Thoracic aorta (tissue), 2 donors: ENCODE data around the gene CLRN3. TPM values are rescaled to one million over a fixed set of nuclear protein-coding genes. Genes with fewer than 3 reads are reported as not detected.

Source experiments
- ATAC-seq: fragments of 150-250 bp; one replicate; pipeline ENCODE4 v1.8.0; 2017; ENCODE audit warnings: low read depth; ENCODE audit not compliant: insufficient number of reproducible peaks, low FRiP score
- DNase-seq: peaks from one replicate; pipeline ENCODE4 v3.0.0-alpha.2; 2020; ENCODE audit warnings: low spot score
- H3K27ac ChIP-seq, 2 donors: fragments of 200-600 bp; sonication (generic); 1 replicate in 1 of 2; 2 replicates in 1 of 2; pipeline ENCODE4 v1.5.1; 2016; ENCODE audit warnings: mild to moderate bottlenecking in 2 of 2, moderate library complexity in 2 of 2
- H3K27me3 ChIP-seq: fragments of 200-600 bp; sonication (generic); replicated peaks from 2 replicates; pipeline ENCODE4 v1.6.0; 2016; ENCODE audit warnings: mild to moderate bottlenecking; ENCODE audit not compliant: insufficient read depth
- H3K36me3 ChIP-seq: fragments of 200-600 bp; sonication (generic); one replicate; pipeline ENCODE4 v1.5.1; 2016
- H3K4me1 ChIP-seq, 2 donors: fragments of 200-600 bp; sonication (generic); 1 replicate in 1 of 2; 2 replicates in 1 of 2; pipeline versions ENCODE4 v1.5.1 to v1.6.0; 2016; ENCODE audit warnings: low read depth in 2 of 2, mild to moderate bottlenecking in 1 of 2; ENCODE audit not compliant: control insufficient read depth in 1 of 2
- H3K4me3 ChIP-seq: fragments of 200-600 bp; sonication (generic); 2 replicates; pipeline ENCODE4 v1.5.1; 2016; ENCODE audit warnings: mild to moderate bottlenecking
- H3K9me3 ChIP-seq: fragments of 200-600 bp; sonication (generic); 2 replicates; pipeline ENCODE4 v1.5.1; 2016
- total RNA-seq, 2 donors: library from RNA; depleted of rRNA; stranded (reverse); fragments of >200 nt; gene quantifications; one replicate each; pipeline versions ENCODE4 v1.1.0 to v1.2.3, GENCODE V29; 2016
- TF ChIP-seq, protein P1 (sequence below): fragments of 200-600 bp; sonication (generic); IDR thresholded peaks from one replicate; pipeline ENCODE4 v1.5.1; 2019; ENCODE audit warnings: antibody characterized with exemption

Gene CLRN3
- total RNA-seq, 2 donors from 2014 or later: not detected

DNA sequence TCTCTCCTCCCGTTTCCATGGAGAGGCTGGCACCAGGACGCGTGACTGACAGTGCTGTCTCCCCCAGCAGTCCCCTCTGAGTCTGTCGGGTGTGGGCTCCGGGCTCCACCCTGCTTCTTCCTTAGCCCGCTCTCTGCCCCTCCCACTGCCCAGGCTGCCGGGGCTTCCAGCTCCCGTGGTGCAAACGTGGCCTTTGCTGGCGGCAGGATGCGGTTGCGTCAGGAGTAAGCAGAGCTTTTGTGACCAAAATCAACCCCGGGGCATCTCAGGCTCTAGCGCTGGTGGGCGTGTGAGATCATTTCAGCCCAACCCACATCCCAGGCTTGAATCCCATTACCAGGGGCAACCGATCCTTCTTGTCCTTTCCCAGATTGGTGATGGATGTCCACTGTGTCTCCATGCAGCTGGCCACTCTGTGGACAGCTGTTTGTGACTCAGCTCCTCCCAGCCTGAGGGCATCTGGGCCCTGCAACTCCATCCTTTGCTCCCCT lies 42.4 kb upstream of the CLRN3 start:
- Histone ChIP-seq H3K27me3 (no peaks in the 10 kb centered on the region), H3K4me1 (no peaks in the 10 kb centered on the region), H3K9me3 (no peaks in the 10 kb centered on the region), H3K4me3 (no peak overlapping the region), H3K36me3 (no peaks in the 10 kb centered on the region), H3K27ac (no peak overlapping the region)
- TF ChIP-seq, protein P1, sequence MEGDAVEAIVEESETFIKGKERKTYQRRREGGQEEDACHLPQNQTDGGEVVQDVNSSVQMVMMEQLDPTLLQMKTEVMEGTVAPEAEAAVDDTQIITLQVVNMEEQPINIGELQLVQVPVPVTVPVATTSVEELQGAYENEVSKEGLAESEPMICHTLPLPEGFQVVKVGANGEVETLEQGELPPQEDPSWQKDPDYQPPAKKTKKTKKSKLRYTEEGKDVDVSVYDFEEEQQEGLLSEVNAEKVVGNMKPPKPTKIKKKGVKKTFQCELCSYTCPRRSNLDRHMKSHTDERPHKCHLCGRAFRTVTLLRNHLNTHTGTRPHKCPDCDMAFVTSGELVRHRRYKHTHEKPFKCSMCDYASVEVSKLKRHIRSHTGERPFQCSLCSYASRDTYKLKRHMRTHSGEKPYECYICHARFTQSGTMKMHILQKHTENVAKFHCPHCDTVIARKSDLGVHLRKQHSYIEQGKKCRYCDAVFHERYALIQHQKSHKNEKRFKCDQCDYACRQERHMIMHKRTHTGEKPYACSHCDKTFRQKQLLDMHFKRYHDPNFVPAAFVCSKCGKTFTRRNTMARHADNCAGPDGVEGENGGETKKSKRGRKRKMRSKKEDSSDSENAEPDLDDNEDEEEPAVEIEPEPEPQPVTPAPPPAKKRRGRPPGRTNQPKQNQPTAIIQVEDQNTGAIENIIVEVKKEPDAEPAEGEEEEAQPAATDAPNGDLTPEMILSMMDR: no peak
- DNase-seq (no peak), ATAC-seq (no peak)

DNA sequence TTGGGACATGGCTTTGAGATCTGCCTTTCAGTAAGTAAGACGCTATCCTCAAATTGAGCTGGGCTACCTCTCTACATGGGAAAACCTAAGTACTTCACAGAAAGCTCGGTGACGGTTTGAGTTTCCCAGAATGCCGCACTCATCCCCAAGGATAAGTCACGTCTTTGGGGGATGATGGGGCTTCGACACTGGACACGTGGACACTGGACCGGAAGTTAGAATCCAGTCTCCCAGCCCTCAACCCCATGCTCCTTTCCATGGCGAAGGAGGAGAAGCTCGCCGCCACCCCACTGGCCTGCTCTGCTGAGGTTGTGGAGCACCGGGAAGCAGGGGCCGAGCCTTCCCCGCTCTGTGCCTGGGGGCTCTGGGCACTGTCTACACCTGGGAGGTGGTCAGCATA lies 41.6 kb upstream of the CLRN3 start:
- H3K36me3 ChIP-seq: no peaks in the 10 kb centered on the region
- no peaks in the 10 kb centered on the region for H3K9me3 ChIP-seq
- H3K4me1 ChIP-seq: no peaks in the 10 kb centered on the region
- H3K27me3 ChIP-seq: no peaks in the 10 kb centered on the region
- TF ChIP-seq, protein P1: no peak
- DNase-seq: no peak
- no peak overlapping the region for H3K4me3 ChIP-seq
- no peak for ATAC-seq
- no peak overlapping the region for H3K27ac ChIP-seq

DNA sequence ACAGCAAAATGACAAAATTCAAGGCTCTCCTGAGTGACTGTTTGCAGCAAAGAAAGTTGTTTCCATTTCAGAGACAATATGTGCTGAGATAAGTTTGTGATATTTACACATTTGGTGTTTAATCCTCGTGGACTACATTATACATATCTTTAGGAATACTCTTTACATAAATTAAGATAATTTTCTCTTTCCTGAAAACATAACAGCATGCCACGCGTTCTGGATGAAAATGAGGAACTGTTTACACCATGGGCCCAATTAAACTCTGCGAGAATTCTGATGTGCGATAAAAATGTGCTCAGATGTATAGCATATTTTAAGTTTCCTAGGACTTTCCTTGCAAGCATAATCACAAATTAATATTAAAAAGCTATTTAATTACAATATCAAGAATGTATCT lies 40.5 kb upstream of the CLRN3 start:
- Histone ChIP-seq H3K27ac (no peak overlapping the region), H3K36me3 (no peaks in the 10 kb centered on the region), H3K4me3 (no peak overlapping the region), H3K9me3 (no peaks in the 10 kb centered on the region), H3K4me1 (no peaks in the 10 kb centered on the region), H3K27me3 (no peaks in the 10 kb centered on the region)
- ATAC-seq (no peak), DNase-seq (no peak)
- TF ChIP-seq, protein P1: no peak

DNA sequence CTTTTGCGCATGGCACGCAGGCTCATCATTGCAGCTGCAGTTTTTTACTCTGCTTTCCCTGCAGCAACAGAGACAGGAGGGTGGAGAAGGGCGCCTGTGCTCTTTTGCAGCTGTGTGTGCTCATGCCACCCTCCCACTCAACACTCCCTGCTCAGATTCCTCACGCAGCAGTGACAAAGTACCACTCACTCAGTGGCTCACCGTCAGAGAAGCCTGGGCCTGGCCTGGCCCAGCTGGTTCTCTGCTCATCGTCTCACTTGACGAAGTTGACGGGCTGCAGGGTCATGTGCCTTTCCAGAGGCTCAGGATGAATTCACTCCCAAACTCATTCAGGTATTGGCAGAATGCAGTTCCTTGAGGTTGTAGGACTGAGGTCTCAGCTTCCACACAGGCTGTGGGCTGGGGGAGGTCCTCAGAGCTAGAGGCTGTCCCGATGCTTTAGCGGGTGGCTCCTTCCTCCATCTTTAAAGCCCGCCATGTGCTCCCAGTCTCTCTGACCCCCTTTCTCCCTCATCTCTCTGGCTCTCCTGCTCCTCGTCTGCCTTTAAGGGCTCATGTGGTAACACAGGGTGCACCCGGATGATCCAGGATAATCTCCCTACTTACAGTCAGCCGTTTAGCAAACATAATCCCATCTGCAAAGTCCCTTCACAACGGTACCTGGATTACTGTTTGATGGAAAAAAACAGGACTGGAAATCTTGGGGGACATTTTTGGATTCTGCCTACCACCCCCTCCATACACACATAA lies 40.0 kb upstream of the CLRN3 start:
- Histone ChIP-seq H3K27ac (no peak overlapping the region), H3K9me3 (no peaks in the 10 kb centered on the region), H3K4me1 (no peaks in the 10 kb centered on the region), H3K27me3 (no peaks in the 10 kb centered on the region), H3K36me3 (no peaks in the 10 kb centered on the region), H3K4me3 (no peak overlapping the region)
- ATAC-seq (no peak), DNase-seq (no peak)
- TF ChIP-seq, protein P1: no peak

DNA sequence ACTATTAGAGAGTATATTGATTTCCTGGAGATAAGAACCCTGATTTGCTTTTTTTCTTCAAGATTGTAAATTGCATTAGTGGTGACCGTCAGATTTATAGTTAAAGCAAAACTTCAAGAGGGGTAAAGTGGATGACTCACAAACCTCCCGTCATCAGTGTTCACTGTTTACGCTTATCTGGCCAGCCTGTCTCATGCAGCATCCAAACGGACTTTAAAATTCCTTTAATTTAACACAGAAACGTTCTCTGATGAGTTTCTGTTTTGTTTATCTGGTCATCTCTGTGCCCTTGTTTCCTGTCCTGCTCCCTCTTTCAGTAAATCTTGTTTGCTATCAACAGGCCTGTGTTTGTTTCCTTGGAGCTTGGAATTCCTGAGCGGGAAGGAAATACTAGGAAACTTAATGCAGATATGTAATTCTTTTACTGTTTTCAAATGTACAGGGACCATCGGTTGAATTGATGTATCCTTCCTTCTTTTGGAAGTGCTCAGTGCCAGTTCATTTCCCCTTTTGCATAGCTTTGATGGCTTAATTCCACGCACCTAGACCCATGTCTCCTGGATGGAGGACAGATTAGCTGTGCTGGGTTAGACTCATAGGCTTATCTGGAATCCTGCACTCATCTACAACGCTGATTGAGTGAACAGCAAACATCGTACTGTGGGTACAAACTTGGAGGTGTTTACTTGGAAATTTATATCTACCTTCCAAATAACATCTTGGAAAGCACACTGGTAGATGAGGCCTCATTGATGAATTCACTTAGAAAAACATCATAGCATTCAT lies 35.5 kb upstream of the CLRN3 start:
- no peak for ATAC-seq
- Histone ChIP-seq H3K36me3 (no peaks in the 10 kb centered on the region), H3K4me3 (no peak overlapping the region), H3K27me3 (no peaks in the 10 kb centered on the region), H3K9me3 (no peaks in the 10 kb centered on the region), H3K27ac (no peak overlapping the region), H3K4me1 (peaks cover 7 to 25% of the 10 kb centered on the region in 2 donors)
- no peak for DNase-seq
- TF ChIP-seq, protein P1: no peak
